Measurements from ENCODE around the gene LLCFC1.

Gene LLCFC1

DNA sequence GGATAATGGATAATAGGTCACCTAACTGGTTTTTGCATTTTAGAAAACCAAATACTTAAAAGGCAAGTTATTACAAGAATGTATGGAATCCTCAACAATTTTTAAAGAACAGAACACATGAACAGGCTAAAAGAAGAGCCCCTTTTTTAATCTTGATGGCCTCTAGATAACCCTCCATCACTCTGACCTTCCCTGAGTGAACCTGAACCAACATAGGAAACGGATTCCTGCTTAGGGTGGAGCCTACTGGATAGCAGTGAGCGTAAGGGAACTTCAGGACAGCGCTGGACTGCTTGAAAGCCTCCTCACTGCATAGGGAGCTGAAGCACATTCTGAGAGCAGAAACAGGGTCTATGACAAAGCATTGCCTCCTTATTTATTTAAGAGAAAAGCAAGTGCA lies 26.2 kb upstream of the LLCFC1 start:
- Histone ChIP-seq H3K79me2 (ENCODE audit: low read length) (no peaks in the 10 kb centered on the region), H3K27me3 (ENCODE audit: low read depth, low read length) (peaks cover 62% of the 10 kb centered on the region), H3K9me3 (ENCODE audit: insufficient read depth, low read length) (no peaks in the 10 kb centered on the region), H3K9ac (ENCODE audit: low read length) (no peak overlapping the region), H3K4me1 (ENCODE audit: low read length) (no peaks in the 10 kb centered on the region), H4K20me1 (ENCODE audit: insufficient read depth, low read length) (no peaks in the 10 kb centered on the region), H3K4me2 (ENCODE audit: low read length) (no peak overlapping the region), H3K4me3 (ENCODE audit: low read length) (no peak overlapping the region), H3K27ac (ENCODE audit: low read length) (no peak overlapping the region), H2AFZ (ENCODE audit: low read depth, low read length) (no peak overlapping the region), H3K36me3 (replicated peaks; ENCODE audit: low read depth, low read length) (no peaks in the 10 kb centered on the region)
- TF ChIP-seq, protein P1, sequence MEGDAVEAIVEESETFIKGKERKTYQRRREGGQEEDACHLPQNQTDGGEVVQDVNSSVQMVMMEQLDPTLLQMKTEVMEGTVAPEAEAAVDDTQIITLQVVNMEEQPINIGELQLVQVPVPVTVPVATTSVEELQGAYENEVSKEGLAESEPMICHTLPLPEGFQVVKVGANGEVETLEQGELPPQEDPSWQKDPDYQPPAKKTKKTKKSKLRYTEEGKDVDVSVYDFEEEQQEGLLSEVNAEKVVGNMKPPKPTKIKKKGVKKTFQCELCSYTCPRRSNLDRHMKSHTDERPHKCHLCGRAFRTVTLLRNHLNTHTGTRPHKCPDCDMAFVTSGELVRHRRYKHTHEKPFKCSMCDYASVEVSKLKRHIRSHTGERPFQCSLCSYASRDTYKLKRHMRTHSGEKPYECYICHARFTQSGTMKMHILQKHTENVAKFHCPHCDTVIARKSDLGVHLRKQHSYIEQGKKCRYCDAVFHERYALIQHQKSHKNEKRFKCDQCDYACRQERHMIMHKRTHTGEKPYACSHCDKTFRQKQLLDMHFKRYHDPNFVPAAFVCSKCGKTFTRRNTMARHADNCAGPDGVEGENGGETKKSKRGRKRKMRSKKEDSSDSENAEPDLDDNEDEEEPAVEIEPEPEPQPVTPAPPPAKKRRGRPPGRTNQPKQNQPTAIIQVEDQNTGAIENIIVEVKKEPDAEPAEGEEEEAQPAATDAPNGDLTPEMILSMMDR (IDR thresholded peaks at IDR 0.05; ENCODE audit: low read depth, low read length) = no peak
- no peak for TF ChIP-seq EZH2phosphoT487 (IDR thresholded peaks at IDR 0.05; ENCODE audit: low read depth)

DNA sequence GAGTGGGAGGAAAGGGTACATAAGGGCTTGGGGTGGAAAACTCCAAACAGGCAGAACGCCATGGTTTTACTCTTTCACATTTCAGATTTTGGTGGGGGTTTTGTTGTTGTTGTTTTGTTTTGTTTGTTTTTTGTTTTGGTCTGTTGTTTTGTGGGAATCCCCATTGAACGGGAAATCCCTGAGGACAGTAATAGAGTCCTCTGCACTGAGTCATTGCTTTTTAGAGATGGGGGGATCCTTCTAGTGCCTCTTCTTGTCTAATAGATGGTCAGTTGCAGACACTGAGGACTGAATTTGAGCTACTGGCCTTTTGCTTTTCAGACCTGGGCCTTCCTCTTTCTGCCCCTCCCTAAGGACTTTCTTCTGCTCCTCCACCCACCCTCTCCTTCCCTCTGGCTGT lies 25.7 kb upstream of the LLCFC1 start:
- Histone ChIP-seq H3K27me3 (ENCODE audit: low read depth, low read length) (peaks cover 67% of the 10 kb centered on the region), H4K20me1 (ENCODE audit: insufficient read depth, low read length) (no peaks in the 10 kb centered on the region), H3K9me3 (ENCODE audit: insufficient read depth, low read length) (no peaks in the 10 kb centered on the region), H2AFZ (ENCODE audit: low read depth, low read length) (no peak overlapping the region), H3K9ac (ENCODE audit: low read length) (no peak overlapping the region), H3K4me2 (ENCODE audit: low read length) (no peak overlapping the region), H3K27ac (ENCODE audit: low read length) (no peak overlapping the region), H3K36me3 (replicated peaks; ENCODE audit: low read depth, low read length) (no peaks in the 10 kb centered on the region), H3K4me3 (ENCODE audit: low read length) (no peak overlapping the region), H3K79me2 (ENCODE audit: low read length) (no peaks in the 10 kb centered on the region), H3K4me1 (ENCODE audit: low read length) (no peaks in the 10 kb centered on the region)
- TF ChIP-seq, protein P1 (IDR thresholded peaks at IDR 0.05; ENCODE audit: low read depth, low read length) = no peak
- no peak for TF ChIP-seq EZH2phosphoT487 (IDR thresholded peaks at IDR 0.05; ENCODE audit: low read depth)

DNA sequence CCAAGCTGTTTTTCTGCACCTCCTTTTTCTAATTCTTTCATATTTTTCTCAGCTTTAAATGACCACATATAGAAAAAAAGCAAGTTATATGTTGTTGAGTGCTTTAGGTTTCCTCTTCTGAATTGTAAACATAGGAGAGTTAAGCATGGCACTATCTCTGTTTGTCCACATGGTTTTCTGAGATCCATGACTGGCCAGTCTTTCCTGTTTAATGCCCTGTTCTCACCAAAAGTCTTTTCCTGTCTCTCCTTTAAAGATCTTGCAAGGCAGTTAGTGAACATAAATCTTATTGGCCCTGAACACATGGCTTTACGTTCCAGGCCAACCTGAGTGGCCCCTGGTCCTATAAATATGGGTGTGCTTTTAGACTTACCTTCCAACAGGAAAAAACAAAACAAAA lies 25.2 kb upstream of the LLCFC1 start:
- H2AFZ ChIP-seq (ENCODE audit: low read depth, low read length) = no peak overlapping the region
- no peak for TF ChIP-seq EZH2phosphoT487 (IDR thresholded peaks at IDR 0.05; ENCODE audit: low read depth)
- TF ChIP-seq, protein P1 (IDR thresholded peaks at IDR 0.05; ENCODE audit: low read depth, low read length) = no peak
- no peaks in the 10 kb centered on the region for H4K20me1 ChIP-seq (ENCODE audit: insufficient read depth, low read length)
- no peaks in the 10 kb centered on the region for H3K4me1 ChIP-seq (ENCODE audit: low read length)
- no peaks in the 10 kb centered on the region for H3K79me2 ChIP-seq (ENCODE audit: low read length)
- no peak overlapping the region for H3K27ac ChIP-seq (ENCODE audit: low read length)
- no peak overlapping the region for H3K4me2 ChIP-seq (ENCODE audit: low read length)
- no peak overlapping the region for H3K9ac ChIP-seq (ENCODE audit: low read length)
- H3K36me3 ChIP-seq (replicated peaks; ENCODE audit: low read depth, low read length) = no peaks in the 10 kb centered on the region
- H3K27me3 ChIP-seq (ENCODE audit: low read depth, low read length) = peaks cover 67% of the 10 kb centered on the region
- H3K4me3 ChIP-seq (ENCODE audit: low read length) = no peak overlapping the region
- H3K9me3 ChIP-seq (ENCODE audit: insufficient read depth, low read length) = no peaks in the 10 kb centered on the region

DNA sequence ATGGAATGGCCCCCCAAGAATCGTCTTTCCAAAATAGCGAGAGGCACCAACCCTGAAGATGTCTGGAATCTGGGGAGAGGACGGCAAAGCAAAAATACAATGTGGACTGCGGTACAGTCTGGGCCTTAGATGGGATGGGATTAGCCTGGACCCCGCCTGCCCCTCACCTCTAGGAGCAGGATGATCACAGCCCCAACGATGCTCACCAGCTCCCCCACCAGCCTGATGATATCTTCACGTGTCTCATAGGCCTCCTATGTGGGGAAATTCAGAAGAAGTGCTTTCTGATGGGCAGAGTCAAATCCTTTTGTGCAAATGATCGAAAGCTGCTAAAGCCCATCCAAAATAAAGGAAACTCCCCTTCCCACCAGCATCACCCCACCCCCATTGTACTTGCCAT lies 24.0 kb upstream of the LLCFC1 start:
- no peaks in the 10 kb centered on the region for H3K36me3 ChIP-seq (replicated peaks; ENCODE audit: low read depth, low read length)
- H3K9me3 ChIP-seq (ENCODE audit: insufficient read depth, low read length) = no peaks in the 10 kb centered on the region
- H3K79me2 ChIP-seq (ENCODE audit: low read length) = no peaks in the 10 kb centered on the region
- no peaks in the 10 kb centered on the region for H4K20me1 ChIP-seq (ENCODE audit: insufficient read depth, low read length)
- H3K27me3 ChIP-seq (ENCODE audit: low read depth, low read length) = peaks cover 66% of the 10 kb centered on the region
- H3K27ac ChIP-seq (ENCODE audit: low read length) = no peak overlapping the region
- H3K4me1 ChIP-seq (ENCODE audit: low read length) = no peaks in the 10 kb centered on the region
- no peak overlapping the region for H2AFZ ChIP-seq (ENCODE audit: low read depth, low read length)
- no peak overlapping the region for H3K4me2 ChIP-seq (ENCODE audit: low read length)
- TF ChIP-seq, protein P1 (IDR thresholded peaks at IDR 0.05; ENCODE audit: low read depth, low read length) = no peak
- TF ChIP-seq EZH2phosphoT487 (IDR thresholded peaks at IDR 0.05; ENCODE audit: low read depth) = no peak
- H3K4me3 ChIP-seq (ENCODE audit: low read length) = no peak overlapping the region
- no peak overlapping the region for H3K9ac ChIP-seq (ENCODE audit: low read length)
